HUES6 (cell line): Measurements from ENCODE around the gene SPG7.

ENCODE experiments used
- H3K27ac ChIP-seq: 2 replicates; pipeline ENCODE4 v1.7.0; 2013; ENCODE audit warnings: low read depth, mild to moderate bottlenecking, low read length, inconsistent platforms
- H3K27me3 ChIP-seq: 2 replicates; pipeline ENCODE4 v1.6.1; 2013; ENCODE audit warnings: low read length; ENCODE audit not compliant: control insufficient read depth, insufficient read depth
- H3K36me3 ChIP-seq: 2 replicates; pipeline ENCODE4 v1.6.1; 2013; ENCODE audit warnings: low read length; ENCODE audit not compliant: control insufficient read depth, insufficient read depth
- H3K4me1 ChIP-seq: 2 replicates; pipeline ENCODE4 v1.6.1; 2013; ENCODE audit warnings: low read length; ENCODE audit not compliant: control insufficient read depth, insufficient read depth
- H3K4me3 ChIP-seq: 2 replicates; pipeline ENCODE4 v1.5.1; 2013; ENCODE audit warnings: low read depth, low read length
- H3K9ac ChIP-seq: one replicate; pipeline ENCODE4 v1.6.1; 2013; ENCODE audit warnings: mild to moderate bottlenecking, low read length
- H3K9me3 ChIP-seq: 2 replicates; pipeline ENCODE4 v1.6.1; 2013; ENCODE audit warnings: low read depth, low read length; ENCODE audit not compliant: control insufficient read depth, insufficient read depth

SPG7 gene

DNA sequence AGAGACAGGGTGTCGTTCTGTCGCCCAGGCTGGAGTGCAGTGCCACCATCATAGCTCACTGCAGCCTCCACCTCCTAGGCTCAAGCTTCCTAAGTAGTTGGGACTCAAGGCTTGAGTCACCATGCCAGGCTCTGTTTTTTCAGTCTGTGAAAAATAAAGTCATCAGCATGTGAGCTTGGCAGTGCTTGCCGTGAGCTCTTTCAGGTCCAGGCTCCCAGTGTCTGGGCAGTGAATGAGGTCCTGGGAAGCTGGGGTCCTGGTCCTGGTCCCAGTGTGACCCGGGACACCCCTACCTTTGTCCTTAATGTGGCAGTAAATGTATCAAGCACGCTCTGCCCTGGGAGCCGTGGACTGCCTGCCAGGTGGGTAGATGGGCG lies 29.3 kb downstream of the SPG7 start:
- Histone ChIP-seq H3K4me1 (no peaks in the 10 kb centered on the region), H3K27ac (no peak overlapping the region), H3K9ac (no peak overlapping the region), H3K27me3 (no peaks in the 10 kb centered on the region), H3K4me3 (no peak overlapping the region), H3K36me3 (peaks cover 82% of the 10 kb centered on the region), H3K9me3 (no peaks in the 10 kb centered on the region)

DNA sequence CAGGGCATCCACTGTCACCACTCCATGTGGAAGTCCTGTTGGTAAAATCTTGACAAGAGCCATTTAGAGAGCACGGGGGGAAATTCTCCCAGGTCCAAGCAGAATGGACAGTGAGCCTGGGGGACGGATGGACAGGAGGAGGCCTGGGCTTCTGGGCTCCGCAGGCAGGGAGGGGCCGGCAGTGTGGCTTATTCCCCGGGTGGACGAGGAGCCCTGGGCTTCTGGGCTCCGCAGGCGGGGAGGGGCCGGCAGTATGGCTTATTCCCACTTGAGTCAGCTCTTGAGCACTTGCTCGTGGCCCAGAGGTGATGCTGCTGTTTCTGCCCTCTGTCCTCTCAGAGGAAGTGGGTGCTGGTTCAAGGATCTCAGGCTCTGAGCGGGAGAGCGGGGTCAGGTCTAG lies 30.1 kb downstream of the SPG7 start:
- H3K27me3 ChIP-seq: no peaks in the 10 kb centered on the region
- no peak overlapping the region for H3K27ac ChIP-seq
- H3K36me3 ChIP-seq: peaks cover 77% of the 10 kb centered on the region
- no peak overlapping the region for H3K4me3 ChIP-seq
- no peak overlapping the region for H3K9ac ChIP-seq
- H3K4me1 ChIP-seq: no peaks in the 10 kb centered on the region
- no peaks in the 10 kb centered on the region for H3K9me3 ChIP-seq

DNA sequence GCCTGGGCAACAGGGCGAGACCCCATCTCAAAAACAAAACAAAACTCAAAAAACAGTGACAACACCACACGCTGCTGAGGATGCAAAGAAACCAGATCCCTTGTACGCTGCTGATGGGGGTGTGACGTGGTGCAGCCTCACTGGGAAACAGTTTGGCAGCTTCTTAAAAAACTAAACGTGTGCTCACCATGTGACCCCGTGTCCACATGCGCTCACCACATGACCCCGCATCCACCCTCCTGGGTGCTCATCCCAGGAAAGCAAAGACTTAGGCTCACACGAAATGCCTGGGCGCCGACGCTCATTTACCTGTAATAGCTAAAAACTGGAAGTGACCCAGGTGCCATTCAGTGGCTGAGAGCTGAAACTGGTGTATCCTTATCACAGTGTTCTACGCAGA lies 32.4 kb downstream of the SPG7 start:
- no peaks in the 10 kb centered on the region for H3K27me3 ChIP-seq
- H3K9me3 ChIP-seq: no peaks in the 10 kb centered on the region
- no peak overlapping the region for H3K27ac ChIP-seq
- no peak overlapping the region for H3K9ac ChIP-seq
- H3K4me1 ChIP-seq: no peaks in the 10 kb centered on the region
- peaks cover 74% of the 10 kb centered on the region for H3K36me3 ChIP-seq
- no peak overlapping the region for H3K4me3 ChIP-seq

DNA sequence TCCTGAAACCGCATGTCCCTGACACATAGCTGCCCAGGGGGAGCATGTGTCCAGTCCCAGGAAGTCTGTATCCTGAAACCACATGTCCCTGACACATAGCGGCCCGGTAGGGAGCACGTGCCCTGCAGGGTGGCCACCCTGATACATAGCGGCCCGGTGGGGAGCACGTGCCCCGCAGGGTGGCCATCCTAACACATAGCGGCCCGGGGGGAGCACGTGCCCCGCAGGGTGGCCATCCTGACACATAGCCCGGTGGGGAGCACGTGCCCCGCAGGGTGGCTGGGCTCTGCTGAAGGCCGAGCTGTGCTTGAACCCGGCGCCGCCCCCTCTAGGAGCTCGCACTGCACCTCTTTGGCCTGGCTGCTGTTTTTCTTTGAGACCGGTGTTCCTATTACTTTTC lies 33.6 kb downstream of the SPG7 start:
- no peak overlapping the region for H3K27ac ChIP-seq
- H3K27me3 ChIP-seq: no peaks in the 10 kb centered on the region
- H3K36me3 ChIP-seq: peaks cover 81% of the 10 kb centered on the region
- no peaks in the 10 kb centered on the region for H3K9me3 ChIP-seq
- H3K4me1 ChIP-seq: no peaks in the 10 kb centered on the region
- no peak overlapping the region for H3K9ac ChIP-seq
- no peak overlapping the region for H3K4me3 ChIP-seq

DNA sequence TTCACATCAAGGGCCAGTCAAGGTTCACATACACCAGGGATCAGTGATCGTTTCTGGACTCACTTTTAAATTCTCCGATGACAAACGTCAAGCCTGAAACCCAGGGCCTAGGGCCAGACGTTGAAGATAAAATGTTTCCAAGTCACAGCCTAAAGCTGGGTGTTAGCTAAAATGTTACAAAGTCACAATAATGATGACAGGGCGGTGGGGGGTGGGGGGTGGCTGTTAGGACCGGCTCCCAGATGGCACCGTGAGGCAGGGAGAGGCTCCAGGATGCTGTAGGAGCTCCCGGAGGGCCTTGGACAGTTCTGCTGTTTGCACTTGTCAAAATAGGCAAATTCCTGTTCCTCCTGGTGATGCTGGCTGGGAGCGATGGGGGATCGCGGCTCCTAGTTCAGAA lies 35.9 kb downstream of the SPG7 start:
- Histone ChIP-seq H3K27ac (no peak overlapping the region), H3K36me3 (peaks cover 81% of the 10 kb centered on the region), H3K27me3 (no peaks in the 10 kb centered on the region)

DNA sequence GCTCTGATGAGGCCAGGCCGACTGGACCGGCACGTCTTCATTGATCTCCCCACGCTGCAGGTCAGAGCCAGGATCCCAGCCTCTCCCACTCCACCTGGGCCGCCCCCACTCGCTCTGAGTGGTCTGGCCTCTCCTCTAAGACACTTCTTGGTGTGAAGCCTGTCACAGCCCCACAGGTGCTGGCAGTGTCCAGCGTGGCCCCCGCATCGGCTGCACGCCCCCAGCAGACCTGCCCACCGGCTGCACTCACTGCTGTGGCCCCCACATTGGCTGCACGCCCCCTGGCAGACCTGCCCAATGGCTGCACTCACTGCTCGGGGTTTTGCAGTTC lies 36.5 kb downstream of the SPG7 start:
- H3K9ac ChIP-seq: no peak overlapping the region
- no peak overlapping the region for H3K27ac ChIP-seq
- H3K36me3 ChIP-seq: peaks cover 87% of the 10 kb centered on the region

More for the DNA sequence above, 35.9 kb downstream of the SPG7 start:
- no peak overlapping the region for H3K4me3 ChIP-seq
- H3K9me3 ChIP-seq: no peaks in the 10 kb centered on the region
- H3K4me1 ChIP-seq: no peaks in the 10 kb centered on the region
- no peak overlapping the region for H3K9ac ChIP-seq

DNA sequence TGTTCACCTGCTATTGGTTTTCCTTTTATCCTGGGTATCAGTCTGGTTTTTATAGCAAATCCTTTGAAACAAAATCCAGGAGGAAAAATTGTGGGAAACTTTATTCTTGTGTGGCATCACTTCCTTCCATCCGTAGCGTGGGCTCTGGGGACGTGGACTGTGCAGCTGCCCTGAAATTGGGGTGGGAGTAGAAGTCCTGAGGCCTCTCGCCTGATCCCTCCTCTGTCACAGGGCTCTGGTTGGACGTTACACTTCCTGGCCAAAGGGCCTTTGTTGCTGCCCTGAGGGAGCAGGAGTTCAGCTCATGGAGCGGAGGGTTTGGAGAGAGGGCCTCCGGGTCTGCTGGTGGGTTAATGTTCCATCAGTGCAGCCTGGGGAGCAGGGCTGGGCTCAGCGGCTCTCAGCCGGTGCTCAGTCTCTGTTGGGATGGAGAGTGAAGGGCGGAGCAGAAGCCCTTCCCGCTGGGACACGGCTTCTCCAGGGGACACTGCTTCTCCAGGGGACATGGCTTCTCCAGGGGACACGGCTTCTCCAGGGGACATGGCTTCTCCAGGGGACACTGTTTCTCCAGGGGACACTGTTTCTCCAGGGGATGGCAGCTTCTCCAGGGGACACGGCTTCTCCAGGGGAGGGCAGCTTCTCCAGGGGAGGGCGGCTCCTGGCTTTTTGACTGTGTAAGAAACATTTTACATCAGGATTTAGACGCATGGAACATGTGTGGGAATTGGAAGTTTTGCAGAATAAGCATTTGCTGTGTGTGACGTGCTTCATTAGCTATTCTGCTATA lies 37.0 kb downstream of the SPG7 start:
- H3K36me3 ChIP-seq: peaks cover 88% of the 10 kb centered on the region
- H3K9ac ChIP-seq: no peak overlapping the region
- no peak overlapping the region for H3K27ac ChIP-seq
- no peaks in the 10 kb centered on the region for H3K27me3 ChIP-seq
- no peaks in the 10 kb centered on the region for H3K9me3 ChIP-seq
- no peaks in the 10 kb centered on the region for H3K4me1 ChIP-seq
- H3K4me3 ChIP-seq: no peak overlapping the region

More for the DNA sequence above, 36.5 kb downstream of the SPG7 start:
- H3K27me3 ChIP-seq: no peaks in the 10 kb centered on the region
- no peaks in the 10 kb centered on the region for H3K4me1 ChIP-seq
- H3K4me3 ChIP-seq: no peak overlapping the region
- H3K9me3 ChIP-seq: no peaks in the 10 kb centered on the region

DNA sequence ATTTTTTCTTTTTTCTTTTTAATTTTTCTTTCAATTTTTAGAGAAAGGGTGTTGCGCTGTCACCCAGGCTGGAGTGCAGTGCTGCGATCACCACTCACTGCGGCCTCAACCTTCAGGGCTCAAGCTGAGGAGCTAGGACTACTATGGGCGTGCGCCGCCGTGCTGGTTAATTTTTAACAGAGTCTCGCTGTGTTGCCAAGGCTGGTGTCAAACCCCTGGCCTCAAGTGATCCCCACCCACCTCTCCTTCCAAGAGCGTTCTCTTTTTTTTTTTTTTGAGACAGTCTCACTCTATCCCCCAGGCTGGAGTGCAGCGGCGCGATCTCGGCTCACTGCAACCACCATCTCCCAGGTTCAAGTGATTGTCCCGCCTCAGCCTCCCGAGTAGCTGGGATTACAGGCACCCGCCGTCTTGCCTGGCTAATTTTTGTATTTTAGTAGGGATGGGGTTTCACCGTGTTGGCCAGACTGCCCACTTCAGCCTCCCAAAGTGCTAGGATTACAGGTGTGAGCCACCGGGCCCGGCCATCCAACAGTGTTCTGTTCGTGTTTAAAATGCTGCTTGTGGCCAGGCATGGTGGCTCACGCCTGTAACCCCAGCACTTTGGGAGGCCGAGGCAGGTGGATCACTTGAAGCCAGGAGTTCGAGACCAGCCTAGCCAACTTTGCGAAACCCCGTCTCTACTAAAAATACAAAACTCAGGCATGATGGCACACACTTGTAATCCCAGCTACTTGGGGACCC lies 37.8 kb downstream of the SPG7 start:
- H3K4me3 ChIP-seq: no peak overlapping the region
- peaks cover 89% of the 10 kb centered on the region for H3K36me3 ChIP-seq
- H3K27me3 ChIP-seq: no peaks in the 10 kb centered on the region
- H3K9me3 ChIP-seq: no peaks in the 10 kb centered on the region
- no peak overlapping the region for H3K27ac ChIP-seq
- no peaks in the 10 kb centered on the region for H3K4me1 ChIP-seq
- H3K9ac ChIP-seq: no peak overlapping the region

DNA sequence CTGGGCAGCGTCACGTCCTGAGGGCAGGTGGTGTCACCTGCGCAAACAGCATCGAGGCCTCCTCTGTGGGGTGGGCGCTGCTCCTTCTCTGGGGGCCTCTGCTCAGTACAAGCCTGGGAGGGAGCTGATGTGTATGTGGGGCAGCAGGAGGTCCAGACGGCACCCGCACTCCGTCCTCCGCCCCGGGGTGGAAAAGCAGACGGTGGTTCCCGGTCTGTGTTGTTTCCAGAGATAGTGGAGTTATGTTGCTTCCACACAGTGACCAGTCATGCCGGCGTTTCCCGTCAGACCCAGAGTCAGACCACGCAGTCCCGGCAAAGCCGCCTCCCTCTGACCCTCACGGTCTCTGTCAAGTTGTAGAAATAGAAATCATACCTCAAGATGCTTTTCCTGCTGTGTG lies 38.6 kb downstream of the SPG7 start:
- Histone ChIP-seq H3K27ac (no peak overlapping the region), H3K36me3 (peaks cover 89% of the 10 kb centered on the region), H3K4me3 (no peak overlapping the region)

DNA sequence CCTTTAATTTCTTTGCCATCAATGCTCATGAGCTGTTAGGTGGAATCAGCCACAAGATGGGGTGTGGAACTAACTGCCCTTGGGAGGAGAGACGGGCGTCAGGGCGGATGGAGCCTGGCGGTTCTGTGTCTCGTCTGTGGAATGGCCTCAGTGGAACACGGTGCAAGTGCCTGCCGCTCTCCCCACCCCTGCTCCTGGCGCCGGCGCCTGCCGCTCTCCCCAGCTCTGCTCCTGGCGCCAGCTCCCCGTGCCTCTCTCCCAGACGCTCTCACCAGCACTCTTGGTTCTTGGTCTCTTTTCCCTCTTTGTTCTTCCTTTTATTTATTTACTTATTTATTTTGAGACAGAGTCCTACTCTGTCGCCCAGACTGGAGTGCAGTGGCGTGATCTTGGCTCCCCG lies 39.1 kb downstream of the SPG7 start:
- H3K27ac ChIP-seq: no peak overlapping the region
- H3K36me3 ChIP-seq: peaks cover 90% of the 10 kb centered on the region
- H3K27me3 ChIP-seq: no peaks in the 10 kb centered on the region

More for the DNA sequence above, 38.6 kb downstream of the SPG7 start:
- Histone ChIP-seq H3K4me1 (no peaks in the 10 kb centered on the region), H3K9ac (no peak overlapping the region), H3K27me3 (no peaks in the 10 kb centered on the region), H3K9me3 (no peaks in the 10 kb centered on the region)

DNA sequence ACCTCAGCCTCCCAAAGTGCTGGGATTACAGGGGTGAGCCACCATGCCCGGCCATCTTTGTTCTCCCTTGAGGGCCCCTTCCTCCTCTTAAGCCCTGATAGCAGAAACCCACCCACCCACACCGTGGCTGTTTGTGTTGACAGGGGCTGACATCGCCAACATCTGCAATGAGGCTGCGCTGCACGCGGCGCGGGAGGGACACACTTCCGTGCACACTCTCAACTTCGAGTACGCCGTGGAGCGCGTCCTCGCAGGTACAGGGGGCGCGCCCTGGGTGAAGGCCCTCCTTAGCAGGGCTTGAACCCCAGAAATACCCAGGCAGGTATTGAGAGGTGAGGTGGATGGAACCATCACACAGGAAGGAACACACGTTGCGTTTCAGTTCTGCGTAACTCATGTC lies 39.7 kb downstream of the SPG7 start:
- Histone ChIP-seq H3K9me3 (no peaks in the 10 kb centered on the region), H3K9ac (no peak overlapping the region), H3K4me1 (no peaks in the 10 kb centered on the region), H3K27ac (no peak overlapping the region), H3K27me3 (no peaks in the 10 kb centered on the region), H3K4me3 (no peak overlapping the region), H3K36me3 (peaks cover 92% of the 10 kb centered on the region)

More for the DNA sequence above, 39.1 kb downstream of the SPG7 start:
- Histone ChIP-seq H3K9ac (no peak overlapping the region), H3K4me1 (no peaks in the 10 kb centered on the region), H3K9me3 (no peaks in the 10 kb centered on the region), H3K4me3 (no peak overlapping the region)
